AG08396 (cell line): Measurements from ENCODE around the gene NOS1AP.
"Not testable (repeated sequence)": the region's sequence is repeated elsewhere in the genome, so short reads cannot be mapped to it uniquely, and the experiment has no call there.

Experiments
- DNase-seq: peaks from one replicate; pipeline ENCODE4 v3.0.0; 2012; ENCODE audit warnings: low spot score, mixed read lengths

Gene NOS1AP

GRCh38 chr1:162416215-162416614 lies 346.7 kb downstream of the NOS1AP start:
- DNase-seq = no peak

DNA sequence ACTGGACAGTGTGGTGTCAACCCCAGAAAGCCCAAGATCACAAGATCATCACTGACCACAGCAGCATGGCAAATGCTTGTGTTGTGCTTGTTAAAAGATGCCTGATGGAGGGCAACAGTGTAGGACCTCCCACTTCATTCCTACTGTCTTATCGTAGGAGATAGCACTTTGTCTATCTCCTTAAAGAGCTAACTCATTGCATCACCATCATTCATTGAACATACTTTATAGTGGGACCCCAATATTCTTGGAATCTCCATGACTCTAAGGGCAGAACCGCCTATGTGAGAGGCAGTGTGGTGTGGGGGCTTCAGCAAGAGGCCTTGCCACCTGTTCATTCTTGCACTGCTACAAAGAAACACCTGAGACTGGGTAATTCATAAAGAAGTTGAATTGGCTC lies 347.4 kb downstream of the NOS1AP start:
- no peak for DNase-seq

GRCh38 chr1:162417650-162418049 lies 348.2 kb downstream of the NOS1AP start:
- DNase-seq = no peak

DNA sequence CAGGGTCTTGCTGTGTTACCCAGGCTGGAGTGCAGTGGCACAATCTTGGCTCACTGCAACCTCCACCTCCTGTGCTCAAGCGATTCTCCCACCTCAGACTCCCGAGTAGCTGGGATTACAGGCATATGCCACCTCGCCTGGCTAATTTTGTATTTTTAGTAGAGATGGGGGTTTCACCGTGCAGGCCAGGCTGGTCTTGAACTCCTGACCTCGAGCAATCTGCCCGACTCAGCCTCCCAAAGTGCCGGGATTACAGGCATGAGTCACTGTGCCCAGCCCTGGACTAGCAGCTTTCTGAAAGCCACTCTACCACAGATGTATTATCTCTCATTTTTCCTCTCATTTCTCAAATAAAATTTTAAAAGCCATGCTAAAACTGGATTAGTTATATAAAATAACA lies 349.1 kb downstream of the NOS1AP start:
- DNase-seq = not testable (repeated sequence)

DNA sequence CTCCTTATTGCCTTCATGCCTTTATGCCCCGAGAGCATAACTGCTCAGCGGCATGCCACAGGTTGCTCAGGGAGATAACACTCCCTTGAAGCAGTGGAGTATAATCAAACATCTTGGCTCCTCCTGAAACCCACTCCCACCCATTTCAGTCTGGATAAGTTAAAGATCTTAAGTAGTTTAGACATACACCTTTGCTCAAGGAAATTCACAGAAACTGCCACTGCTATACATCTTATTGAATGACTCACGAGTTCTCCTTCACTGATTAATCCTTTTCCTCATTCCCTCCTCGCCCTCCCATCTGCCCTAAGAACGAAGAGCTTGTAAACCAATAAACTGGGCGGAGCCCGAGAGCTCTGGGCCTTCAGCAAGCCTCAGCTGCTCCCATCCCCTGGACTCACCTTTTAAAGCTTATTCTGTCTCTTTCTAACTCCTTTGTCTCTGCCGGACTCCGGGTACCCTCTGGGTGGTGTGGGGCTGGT lies 350.0 kb downstream of the NOS1AP start:
- DNase-seq = not testable (repeated sequence)
